ENCODE measurements around the gene PGA5.
A peak's percentile ranks its signal among the peaks of the same experiment; 100 is the strongest.
"Not testable (repeated sequence)": the region's sequence is repeated elsewhere in the genome, so short reads cannot be mapped to it uniquely, and the experiment has no call there.

Gene PGA5

DNA sequence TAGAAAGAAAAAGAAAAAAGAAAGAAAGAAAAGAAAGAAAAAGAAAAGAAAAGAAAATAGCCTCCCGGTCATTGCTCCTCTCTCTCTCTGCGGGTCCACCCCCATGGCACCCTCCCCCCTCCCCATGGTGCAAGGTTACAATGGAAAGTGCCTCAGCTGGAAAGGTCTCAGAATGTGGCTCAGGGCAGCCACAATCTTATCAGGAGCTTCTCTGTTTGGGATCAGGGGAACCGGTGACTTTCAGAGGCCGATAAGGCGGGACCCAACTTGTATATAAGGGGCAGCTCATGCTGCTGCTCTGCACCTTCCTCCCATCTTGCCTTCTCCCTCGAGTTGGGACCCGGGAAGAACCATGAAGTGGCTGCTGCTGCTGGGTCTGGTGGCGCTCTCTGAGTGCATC, at the start of gene PGA5:
TSS of gene PGA5 (plus strand) at position 301 of the 400 bp plus-strand sequence. CDS start at position 353, 52 bp downstream.
- not testable (repeated sequence) for DNase-seq

GRCh38 chr11:61193596-61193995, 47.4 kb upstream of the PGA5 start:
- DNase-seq: peak; percentile 82

GRCh38 chr11:61194169-61194671, 46.8 kb upstream of the PGA5 start:
- DNase-seq: peak; percentile 57

GRCh38 chr11:61194981-61195695, 45.8 kb upstream of the PGA5 start:
- DNase-seq: no peak

- no peak for DNase-seq
Measured at GRCh38 chr11:61195719-61196118, 45.3 kb upstream of the PGA5 start.

- DNase-seq: peak; percentile 60
Measured at GRCh38 chr11:61198361-61198760, 42.6 kb upstream of the PGA5 start.

GRCh38 chr11:61198948-61199523, 41.9 kb upstream of the PGA5 start:
- no peak for DNase-seq

GRCh38 chr11:61201476-61201875, 39.5 kb upstream of the PGA5 start:
- DNase-seq: no peak

- DNase-seq: not testable (repeated sequence)
Measured at GRCh38 chr11:61202950-61203746, 37.8 kb upstream of the PGA5 start, which contains the start of gene PGA3. Gene PGA3, plus strand, starts transcription at chr11:61203515. Its CDS starts 50 bp downstream, at chr11:61203565.

- not testable (repeated sequence) for DNase-seq
Measured at GRCh38 chr11:61203873-61204272, 37.1 kb upstream of the PGA5 start.

DNA sequence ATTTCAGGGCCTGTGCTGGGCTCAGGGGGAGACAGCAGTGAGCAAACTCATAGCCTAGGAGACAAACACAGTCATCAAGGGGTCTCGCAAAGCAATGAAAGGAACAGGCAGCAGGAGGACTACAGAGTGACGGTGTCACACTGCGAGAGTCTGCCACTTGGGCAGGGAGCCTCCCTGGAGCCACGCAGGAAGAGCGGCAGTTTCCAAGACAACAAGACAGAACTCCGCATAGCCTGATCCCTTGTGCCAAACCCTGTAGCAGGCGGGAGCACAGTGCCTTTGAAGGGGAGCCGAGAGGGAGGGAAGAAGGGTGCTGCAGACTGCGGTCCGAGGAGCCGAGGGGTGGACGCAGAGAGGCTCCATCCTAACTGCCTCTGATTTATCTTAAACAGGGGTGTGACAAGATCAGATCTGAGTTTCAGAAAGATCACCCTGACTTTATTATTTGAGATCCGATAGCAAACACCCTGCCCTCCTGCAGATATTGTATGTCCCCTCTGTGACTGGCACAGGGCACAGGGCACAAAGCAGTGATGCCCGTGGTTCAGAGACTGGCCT, 36.4 kb upstream of the PGA5 start:
- DNase-seq: not testable (repeated sequence)

- DNase-seq: not testable (repeated sequence)
Measured at GRCh38 chr11:61207636-61208310, 33.2 kb upstream of the PGA5 start.

DNA sequence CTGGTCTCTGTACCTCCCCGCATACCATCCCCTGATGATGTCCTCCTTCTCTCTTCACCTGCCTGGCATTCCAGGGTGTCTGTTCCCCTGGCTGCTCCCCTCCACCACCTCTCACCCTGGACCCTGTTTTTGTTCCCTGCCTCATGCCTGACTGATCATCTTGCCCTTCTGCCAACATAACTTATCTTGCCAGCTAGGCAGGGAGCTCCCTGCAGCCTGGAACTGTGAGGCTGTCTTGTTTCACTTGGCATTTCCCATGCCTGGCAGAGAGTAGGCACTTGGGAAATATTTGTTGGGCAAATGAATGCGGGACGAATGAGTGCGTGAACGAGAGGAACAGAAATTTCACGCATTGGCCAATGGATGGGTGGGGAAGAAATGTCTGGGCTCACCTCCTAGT, 30.3 kb upstream of the PGA5 start:
- not testable (repeated sequence) for DNase-seq

DNA sequence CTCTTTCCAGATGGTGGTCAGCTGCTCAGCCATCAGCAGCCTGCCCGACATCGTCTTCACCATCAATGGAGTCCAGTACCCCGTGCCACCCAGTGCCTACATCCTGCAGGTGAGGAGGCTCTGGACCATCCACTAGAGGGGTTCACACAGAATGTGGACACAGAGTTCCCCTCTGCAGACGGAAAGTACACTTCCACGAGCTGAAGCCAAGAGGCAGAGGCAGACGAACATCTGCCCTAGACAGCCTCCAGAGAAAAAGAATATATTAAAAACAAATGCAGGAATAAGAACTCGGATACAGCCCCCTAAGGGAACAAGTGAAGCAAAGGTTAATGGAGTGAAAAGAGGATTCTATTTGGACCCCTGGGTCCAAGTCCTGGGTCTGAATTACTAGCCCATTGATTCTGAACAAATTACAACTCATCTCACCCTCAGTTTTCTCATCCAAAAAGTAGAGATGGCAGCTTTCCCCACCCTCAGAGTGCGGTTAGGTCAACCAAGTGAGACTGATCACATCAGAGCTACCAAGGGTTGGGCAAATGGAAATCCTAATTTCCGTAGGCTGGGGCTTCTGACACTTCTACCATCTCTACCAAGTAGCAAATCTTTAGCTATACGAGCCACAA, 29.5 kb upstream of the PGA5 start:
- DNase-seq: not testable (repeated sequence)

GRCh38 chr11:61212202-61212601, 28.8 kb upstream of the PGA5 start:
- not testable (repeated sequence) for DNase-seq

- DNase-seq: not testable (repeated sequence)
Measured at GRCh38 chr11:61213711-61214324, 27.2 kb upstream of the PGA5 start.

- not testable (repeated sequence) for DNase-seq
Measured at GRCh38 chr11:61218306-61218705, 22.7 kb upstream of the PGA5 start.

DNA sequence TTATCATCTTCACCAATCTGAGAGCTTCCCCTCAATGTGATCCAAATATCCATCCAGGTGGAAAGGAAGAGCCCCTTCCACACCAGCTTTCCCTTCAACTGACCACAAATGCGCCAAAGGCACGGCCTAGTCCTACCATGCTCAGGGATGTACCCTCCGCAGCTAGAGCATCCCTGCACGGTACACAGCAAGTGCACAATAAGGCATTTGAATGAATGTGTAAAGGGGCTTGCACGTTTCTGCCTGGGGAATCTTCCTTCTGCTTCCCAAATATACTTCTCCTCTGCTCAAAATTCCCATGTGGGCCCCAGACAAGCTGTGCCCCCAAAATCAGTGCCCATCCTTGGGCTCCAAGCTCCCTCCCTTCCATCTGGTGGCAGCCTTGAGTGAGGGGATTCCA, 22.0 kb upstream of the PGA5 start:
- not testable (repeated sequence) for DNase-seq

DNA sequence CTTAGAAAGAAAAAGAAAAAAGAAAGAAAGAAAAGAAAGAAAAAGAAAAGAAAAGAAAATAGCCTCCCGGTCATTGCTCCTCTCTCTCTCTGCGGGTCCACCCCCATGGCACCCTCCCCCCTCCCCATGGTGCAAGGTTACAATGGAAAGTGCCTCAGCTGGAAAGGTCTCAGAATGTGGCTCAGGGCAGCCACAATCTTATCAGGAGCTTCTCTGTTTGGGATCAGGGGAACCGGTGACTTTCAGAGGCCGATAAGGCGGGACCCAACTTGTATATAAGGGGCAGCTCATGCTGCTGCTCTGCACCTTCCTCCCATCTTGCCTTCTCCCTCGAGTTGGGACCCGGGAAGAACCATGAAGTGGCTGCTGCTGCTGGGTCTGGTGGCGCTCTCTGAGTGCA, 18.9 kb upstream of the PGA5 start, which contains the start of gene PGA4:
TSS of gene PGA4 (plus strand) at position 301 of the 400 bp plus-strand sequence. CDS start at position 355, 54 bp downstream.
- DNase-seq: not testable (repeated sequence)

- DNase-seq: not testable (repeated sequence)
Measured at GRCh38 chr11:61222692-61223091, 18.3 kb upstream of the PGA5 start.

GRCh38 chr11:61226457-61227137, 14.4 kb upstream of the PGA5 start:
- not testable (repeated sequence) for DNase-seq
